Effector memory CD4-positive, alpha-beta T cell (primary cell): ENCODE data around the gene SPI1.

Source experiments
- DNase-seq, 3 donors: peaks; one replicate each; pipeline ENCODE4 v3.0.0-alpha.2; 2020
- H3K27ac ChIP-seq: 2 replicates; pipeline ENCODE4 v1.7.0; 2013; ENCODE audit warnings: mild to moderate bottlenecking, low read length, moderate library complexity; ENCODE audit not compliant: insufficient read depth, poor library complexity, severe bottlenecking
- H3K27me3 ChIP-seq: replicated peaks from 2 replicates; pipeline ENCODE4 v1.7.0; 2013; ENCODE audit warnings: mild to moderate bottlenecking, low read length; ENCODE audit not compliant: insufficient read depth, control insufficient read depth, poor library complexity, severe bottlenecking
- H3K36me3 ChIP-seq: 2 replicates; pipeline ENCODE4 v1.7.0; 2013; ENCODE audit warnings: mild to moderate bottlenecking, low read length, moderate library complexity; ENCODE audit not compliant: control insufficient read depth, insufficient read depth
- H3K4me1 ChIP-seq: 2 replicates; pipeline ENCODE4 v1.7.0; 2013; ENCODE audit warnings: low read length, mild to moderate bottlenecking; ENCODE audit not compliant: control insufficient read depth, insufficient read depth, poor library complexity, severe bottlenecking
- H3K4me3 ChIP-seq: 2 replicates; pipeline ENCODE4 v1.7.0; 2013; ENCODE audit warnings: low read length, low read depth, mild to moderate bottlenecking; ENCODE audit not compliant: insufficient read depth, poor library complexity, severe bottlenecking
- H3K9me3 ChIP-seq: 2 replicates; pipeline ENCODE4 v1.7.0; 2013; ENCODE audit warnings: mild to moderate bottlenecking, low read length, moderate library complexity; ENCODE audit not compliant: control insufficient read depth

SPI1 gene

DNA sequence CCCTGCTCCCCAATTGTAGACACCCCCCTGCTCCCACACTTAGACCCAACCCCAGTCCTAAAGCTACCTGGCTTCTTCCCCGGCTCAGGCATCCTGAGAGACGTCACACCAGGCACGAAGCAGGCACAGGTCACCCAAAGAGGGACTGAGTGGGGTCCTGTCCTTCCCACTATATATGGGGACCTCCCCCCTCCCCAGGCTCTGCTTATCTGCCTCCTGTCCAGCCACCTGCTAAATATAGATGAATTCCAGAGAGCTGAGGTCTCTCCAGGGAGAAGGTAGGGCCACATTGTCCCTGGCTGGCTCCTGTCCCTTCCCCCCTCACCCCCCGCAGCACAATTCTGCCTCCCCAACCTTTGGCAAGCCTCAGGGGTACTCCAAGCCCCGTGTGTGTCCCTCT is 25.8 kb downstream of the SPI1 start, which contains the start of gene MYBPC3:
Gene MYBPC3 (minus strand): TSS at position 147 of the 400 bp plus-strand sequence. CDS start 55 bp downstream, at position 92.
- H3K27ac ChIP-seq: no peak within 1 kb of the TSS
- no peaks in the 10 kb centered on the region for H3K4me1 ChIP-seq
- H3K36me3 ChIP-seq: no peaks in the 10 kb centered on the region
- H3K9me3 ChIP-seq: no peaks in the 10 kb centered on the region
- no peak within 1 kb of the TSS for H3K4me3 ChIP-seq
- no peaks in the 10 kb centered on the region for H3K27me3 ChIP-seq
- DNase-seq: no peak

GRCh38 chr11:47351156-47352126 is 26.9 kb downstream of the SPI1 start:
- H3K9me3 ChIP-seq: no peaks in the 10 kb centered on the region
- H3K36me3 ChIP-seq: no peaks in the 10 kb centered on the region
- no peak overlapping the region for H3K4me3 ChIP-seq
- no peak for DNase-seq
- no peaks in the 10 kb centered on the region for H3K4me1 ChIP-seq
- no peaks in the 10 kb centered on the region for H3K27me3 ChIP-seq
- no peak overlapping the region for H3K27ac ChIP-seq

- Histone ChIP-seq H3K36me3 (no peaks in the 10 kb centered on the region), H3K4me3 (no peak overlapping the region), H3K27me3 (no peaks in the 10 kb centered on the region), H3K4me1 (no peaks in the 10 kb centered on the region), H3K9me3 (no peaks in the 10 kb centered on the region), H3K27ac (no peak overlapping the region)
- no peak for DNase-seq
Observed at GRCh38 chr11:47350315-47350714, 28.0 kb downstream of the SPI1 start.

DNA sequence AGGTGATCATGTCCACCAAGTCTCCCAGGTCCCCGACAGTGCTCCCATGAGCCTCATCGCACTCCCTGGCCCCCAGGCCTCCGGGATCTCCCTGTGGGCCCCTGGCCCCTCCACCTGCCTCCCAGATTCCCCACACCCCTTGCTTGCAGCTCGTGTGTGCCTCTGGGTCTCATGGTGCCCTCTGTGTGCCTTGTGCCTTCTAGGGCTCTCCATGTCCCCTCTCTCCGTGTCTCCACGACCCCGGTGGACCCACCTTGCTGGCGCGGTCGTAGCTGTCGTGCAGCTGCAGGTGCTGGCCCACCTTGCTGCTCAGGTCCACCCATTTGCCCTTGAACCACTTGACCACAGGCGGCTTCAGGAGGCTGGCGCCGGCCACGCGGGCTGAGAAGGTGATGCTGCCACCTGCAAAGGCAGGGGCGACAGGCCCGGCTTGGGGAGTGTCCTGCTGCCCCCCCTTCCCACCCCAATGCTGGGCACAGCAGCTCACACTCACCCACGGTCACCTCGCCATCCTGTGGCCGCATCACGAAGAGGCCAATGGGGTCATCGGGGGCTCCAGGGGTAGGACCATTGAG is 28.7 kb downstream of the SPI1 start:
- no peak overlapping the region for H3K27ac ChIP-seq
- no peak overlapping the region for H3K4me3 ChIP-seq
- no peak for DNase-seq
- H3K36me3 ChIP-seq: no peaks in the 10 kb centered on the region
- H3K27me3 ChIP-seq: no peaks in the 10 kb centered on the region
- H3K9me3 ChIP-seq: no peaks in the 10 kb centered on the region
- no peaks in the 10 kb centered on the region for H3K4me1 ChIP-seq

- Histone ChIP-seq H3K27me3 (no peaks in the 10 kb centered on the region), H3K27ac (no peak overlapping the region), H3K4me3 (no peak overlapping the region), H3K9me3 (no peaks in the 10 kb centered on the region), H3K4me1 (no peaks in the 10 kb centered on the region), H3K36me3 (no peaks in the 10 kb centered on the region)
- no peak for DNase-seq
Observed at GRCh38 chr11:47348859-47349258, 29.5 kb downstream of the SPI1 start.

DNA sequence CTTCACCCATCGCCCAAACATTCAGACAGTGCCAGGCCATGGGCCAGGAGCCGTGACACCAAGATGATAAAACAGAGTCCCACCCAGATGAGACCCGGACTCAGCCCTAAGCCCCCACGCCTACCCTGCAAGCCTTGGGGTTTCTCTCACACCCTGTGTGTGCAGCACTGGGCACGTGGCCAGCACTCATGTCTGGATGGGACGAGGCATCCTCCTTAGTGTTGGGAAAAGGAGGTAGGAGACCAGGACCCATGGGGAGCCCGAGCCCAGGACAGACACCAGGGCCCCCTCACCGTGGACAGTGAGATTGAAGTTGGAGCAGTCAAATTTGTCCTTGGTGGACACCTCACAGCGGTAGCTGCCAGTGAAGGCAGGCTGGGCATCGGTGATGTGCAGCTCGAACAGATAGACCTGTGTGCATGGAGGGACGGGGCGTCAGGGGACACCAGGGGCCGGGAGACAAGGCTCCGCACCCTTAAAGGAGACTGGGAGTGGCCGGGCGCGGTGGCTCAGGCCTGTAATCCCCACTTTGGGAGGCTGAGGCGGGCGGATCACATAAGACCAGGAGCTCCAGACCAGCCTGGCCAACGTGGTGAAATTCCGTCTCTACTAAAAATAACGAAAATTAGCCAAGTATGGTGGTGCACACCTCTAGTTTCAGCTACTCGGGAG is 30.1 kb downstream of the SPI1 start:
- H3K4me1 ChIP-seq: no peaks in the 10 kb centered on the region
- H3K9me3 ChIP-seq: no peaks in the 10 kb centered on the region
- no peaks in the 10 kb centered on the region for H3K27me3 ChIP-seq
- H3K4me3 ChIP-seq: no peak overlapping the region
- no peaks in the 10 kb centered on the region for H3K36me3 ChIP-seq
- no peak overlapping the region for H3K27ac ChIP-seq
- no peak for DNase-seq

DNA sequence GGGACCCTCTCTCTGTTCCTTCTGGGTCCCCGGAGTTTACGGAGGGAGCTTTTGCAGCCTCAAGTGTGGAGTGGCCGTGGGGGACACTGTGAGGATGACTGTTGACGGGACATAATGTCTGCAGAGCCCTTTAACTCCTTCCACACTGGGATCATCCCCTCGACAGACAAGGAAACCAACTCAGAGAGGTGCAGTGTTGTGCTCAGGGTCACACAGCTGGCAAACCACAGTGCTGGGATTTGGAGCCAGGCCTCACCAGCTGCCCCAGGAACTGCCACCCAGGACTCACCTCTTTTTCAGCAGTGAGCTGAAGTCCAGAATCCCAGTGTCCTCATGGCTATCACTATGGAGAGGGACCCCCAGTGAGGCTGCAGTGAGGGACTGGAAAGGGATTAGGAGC is 31.2 kb downstream of the SPI1 start:
- H3K9me3 ChIP-seq: no peaks in the 10 kb centered on the region
- no peaks in the 10 kb centered on the region for H3K27me3 ChIP-seq
- H3K4me1 ChIP-seq: no peaks in the 10 kb centered on the region
- no peak for DNase-seq
- no peak overlapping the region for H3K4me3 ChIP-seq
- H3K27ac ChIP-seq: no peak overlapping the region
- no peaks in the 10 kb centered on the region for H3K36me3 ChIP-seq

DNA sequence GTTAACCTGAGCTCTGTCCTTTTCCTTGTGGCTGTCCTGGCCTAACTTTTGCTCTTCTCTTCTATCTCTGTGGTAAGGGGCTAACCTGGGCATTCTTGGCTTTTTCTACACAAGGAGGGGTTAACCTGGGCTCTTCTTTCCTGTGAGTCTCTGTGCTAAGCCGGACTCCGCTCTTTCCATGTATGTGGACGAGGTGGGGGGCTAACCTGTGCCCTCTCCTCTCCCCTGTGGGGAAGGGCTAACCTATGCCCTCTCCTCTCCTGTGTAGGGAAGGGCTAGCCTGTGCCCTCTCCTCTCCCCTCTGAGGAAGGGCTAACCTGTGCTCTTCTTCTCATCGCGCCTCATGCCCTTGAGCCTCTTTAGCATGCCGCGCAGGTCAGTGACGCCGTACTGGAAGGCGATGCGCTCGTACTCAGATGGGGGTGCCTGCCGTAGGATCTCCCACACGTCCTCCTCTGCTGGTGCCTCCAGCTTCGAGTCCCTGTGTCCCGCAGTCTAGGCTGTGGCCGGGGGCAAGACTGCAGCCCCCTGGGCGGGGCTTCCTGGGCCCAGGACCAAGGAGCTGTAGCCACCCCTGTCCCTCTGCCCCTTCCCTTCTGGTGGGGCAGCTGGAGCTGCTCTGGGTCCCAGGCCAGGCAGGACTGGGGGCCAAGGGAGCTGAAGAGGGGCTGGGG is 32.3 kb downstream of the SPI1 start:
- Histone ChIP-seq H3K36me3 (no peaks in the 10 kb centered on the region), H3K9me3 (no peaks in the 10 kb centered on the region), H3K4me3 (no peak overlapping the region), H3K27me3 (no peaks in the 10 kb centered on the region), H3K27ac (no peak overlapping the region), H3K4me1 (no peaks in the 10 kb centered on the region)
- no peak for DNase-seq

GRCh38 chr11:47342854-47343253 is 35.5 kb downstream of the SPI1 start:
- Histone ChIP-seq H3K4me3 (no peak overlapping the region), H3K27me3 (no peaks in the 10 kb centered on the region), H3K36me3 (no peaks in the 10 kb centered on the region), H3K9me3 (no peaks in the 10 kb centered on the region), H3K27ac (no peak overlapping the region), H3K4me1 (no peaks in the 10 kb centered on the region)
- DNase-seq: no peak
